DOHH2 (cell line): ENCODE measurements around the gene COL27A1.

Experiments used
- CTCF ChIP-seq: fragments of 200-600 bp; sonication (generic); IDR thresholded peaks from one replicate; pipeline ENCODE4 v1.5.1; 2014; ENCODE audit warnings: antibody characterized with exemption, mild to moderate bottlenecking, low read depth, low read length; ENCODE audit not compliant: poor library complexity, severe bottlenecking
- EZH2phosphoT487 ChIP-seq: fragments of 200-600 bp; sonication (generic); IDR thresholded peaks from 2 replicates; pipeline ENCODE4 v1.6.1; 2017; ENCODE audit warnings: borderline replicate concordance, mild to moderate bottlenecking, antibody characterized with exemption, low read length, moderate library complexity, mixed read lengths

- TF ChIP-seq CTCF (no peak), EZH2phosphoT487 (no peak)
Observed at GRCh38 chr9:114204265-114204664, 48.9 kb downstream of the COL27A1 start.
